ENCODE measurements around the gene ARHGEF17.

The ARHGEF17 gene

GRCh38 chr11:73394416-73395296 is 86.6 kb downstream of the ARHGEF17 start:
- no peak for DNase-seq (ENCODE audit: low read depth)

DNA sequence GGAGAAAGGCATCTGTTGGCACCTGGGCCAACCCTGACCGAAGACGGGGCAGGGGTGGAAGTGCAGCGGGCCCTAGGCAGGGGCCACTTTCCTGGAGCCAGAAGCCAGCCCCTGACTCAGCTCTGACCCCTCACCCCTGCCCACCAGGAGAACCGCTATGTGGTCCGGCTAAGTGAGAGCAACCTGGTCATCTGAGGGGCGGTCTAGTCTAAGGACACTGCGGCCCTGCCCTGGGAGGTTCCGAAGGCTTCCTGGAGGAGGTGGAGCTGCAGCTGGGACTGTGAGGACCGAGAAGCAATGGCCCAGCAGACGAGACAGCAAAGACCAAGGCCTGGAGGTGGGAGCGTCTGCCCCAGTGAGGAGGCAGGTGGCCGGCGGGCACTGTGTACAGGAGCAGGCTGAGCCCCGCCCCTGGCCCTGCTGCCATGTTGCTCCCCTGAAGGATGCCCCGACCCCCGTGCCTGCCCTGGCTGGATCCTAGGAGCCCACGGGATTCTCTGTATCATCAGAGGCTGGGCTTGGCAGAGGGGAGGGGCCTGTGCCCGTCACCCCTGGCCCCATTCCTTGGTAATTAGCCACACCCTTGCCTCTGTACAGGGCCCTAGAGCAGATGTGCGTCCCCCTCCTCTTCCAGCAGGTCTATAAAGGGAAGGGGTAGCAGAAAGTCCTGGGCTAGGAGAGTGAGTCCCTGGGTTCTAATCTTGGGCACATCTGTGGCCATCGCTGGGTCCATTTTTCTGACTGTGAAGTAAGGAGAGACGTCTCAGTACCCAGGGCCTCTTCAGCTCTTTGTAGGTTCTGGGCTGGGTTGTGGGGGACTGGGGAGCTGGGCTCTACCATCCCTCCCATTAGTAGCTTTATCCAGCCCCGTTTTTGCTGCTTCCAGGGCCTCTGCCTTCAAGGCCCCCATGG is 87.5 kb downstream of the ARHGEF17 start:
- DNase-seq (ENCODE audit: low read depth) = no peak

- no peak for DNase-seq (ENCODE audit: low read depth)
Measured at GRCh38 chr11:73396251-73396930, 88.3 kb downstream of the ARHGEF17 start.

DNA sequence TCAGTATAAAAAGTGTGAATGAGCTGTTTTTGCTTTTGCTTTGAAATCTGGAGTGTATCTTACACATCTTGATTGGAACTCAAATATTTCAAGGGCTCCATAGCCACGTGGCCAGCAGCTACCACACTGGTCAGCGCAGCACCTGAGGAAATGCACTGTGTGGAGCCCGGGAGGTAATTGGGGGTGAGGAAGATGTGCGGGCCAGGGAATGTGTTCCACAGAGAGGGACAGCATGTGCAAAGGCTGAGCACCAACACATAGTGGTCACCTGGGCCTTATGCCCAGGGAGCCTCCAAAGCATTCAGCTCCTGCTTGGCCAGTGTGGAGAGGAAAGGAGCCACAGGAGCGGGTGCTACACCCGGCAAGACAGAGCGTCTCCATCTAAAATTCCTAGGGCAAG is 88.9 kb downstream of the ARHGEF17 start:
- no peak for DNase-seq (ENCODE audit: low read depth)

- no peak for DNase-seq (ENCODE audit: low read depth)
Measured at GRCh38 chr11:73397468-73398131, 89.5 kb downstream of the ARHGEF17 start.

- DNase-seq (ENCODE audit: low read depth) = no peak
Measured at GRCh38 chr11:73398132-73398526, 90.1 kb downstream of the ARHGEF17 start.

DNA sequence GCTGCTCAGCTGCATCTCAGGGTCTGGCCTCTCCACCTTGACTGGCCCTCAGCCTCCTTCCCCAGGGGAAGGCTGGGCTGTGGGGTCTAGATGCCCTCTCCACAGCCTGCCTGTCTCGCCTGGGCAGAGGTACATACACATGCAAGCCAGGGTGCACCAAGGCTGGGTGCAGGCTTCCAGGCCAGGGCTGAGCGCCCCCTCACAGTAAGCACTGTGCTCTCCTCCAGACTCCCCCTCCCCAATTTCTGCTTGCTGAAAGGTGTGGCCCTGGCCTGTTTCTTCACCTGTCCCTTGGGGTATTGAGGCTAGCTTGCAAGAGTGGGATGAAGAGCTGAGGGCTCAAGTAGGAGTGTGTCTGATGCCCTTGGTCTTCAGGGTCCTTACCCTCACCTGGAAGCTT is 90.6 kb downstream of the ARHGEF17 start:
- DNase-seq (ENCODE audit: low read depth) = no peak

- DNase-seq (ENCODE audit: low read depth) = no peak
Measured at GRCh38 chr11:73399159-73399590, 91.1 kb downstream of the ARHGEF17 start.

- DNase-seq (ENCODE audit: low read depth) = no peak
Measured at GRCh38 chr11:73399636-73400035, 91.6 kb downstream of the ARHGEF17 start.

DNA sequence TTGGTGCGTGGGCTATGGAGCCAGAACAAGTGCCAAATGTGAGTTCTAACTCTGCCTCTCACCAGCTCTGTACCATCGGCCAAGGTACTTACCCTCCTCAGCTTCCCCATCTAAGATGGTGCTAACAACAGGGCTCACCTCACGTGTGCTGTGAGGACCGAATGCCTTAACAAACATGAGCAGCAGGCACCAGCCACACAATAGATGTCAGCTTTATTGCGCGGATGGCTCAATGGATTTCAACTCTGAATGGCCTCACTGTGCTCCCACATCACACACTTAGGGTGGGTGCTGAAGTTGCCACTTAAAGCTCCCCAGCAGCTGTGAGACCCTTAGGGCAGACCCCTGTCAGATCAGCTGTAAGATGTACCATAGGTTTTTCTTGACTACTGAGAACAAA is 92.2 kb downstream of the ARHGEF17 start:
- DNase-seq (ENCODE audit: low read depth) = no peak

DNA sequence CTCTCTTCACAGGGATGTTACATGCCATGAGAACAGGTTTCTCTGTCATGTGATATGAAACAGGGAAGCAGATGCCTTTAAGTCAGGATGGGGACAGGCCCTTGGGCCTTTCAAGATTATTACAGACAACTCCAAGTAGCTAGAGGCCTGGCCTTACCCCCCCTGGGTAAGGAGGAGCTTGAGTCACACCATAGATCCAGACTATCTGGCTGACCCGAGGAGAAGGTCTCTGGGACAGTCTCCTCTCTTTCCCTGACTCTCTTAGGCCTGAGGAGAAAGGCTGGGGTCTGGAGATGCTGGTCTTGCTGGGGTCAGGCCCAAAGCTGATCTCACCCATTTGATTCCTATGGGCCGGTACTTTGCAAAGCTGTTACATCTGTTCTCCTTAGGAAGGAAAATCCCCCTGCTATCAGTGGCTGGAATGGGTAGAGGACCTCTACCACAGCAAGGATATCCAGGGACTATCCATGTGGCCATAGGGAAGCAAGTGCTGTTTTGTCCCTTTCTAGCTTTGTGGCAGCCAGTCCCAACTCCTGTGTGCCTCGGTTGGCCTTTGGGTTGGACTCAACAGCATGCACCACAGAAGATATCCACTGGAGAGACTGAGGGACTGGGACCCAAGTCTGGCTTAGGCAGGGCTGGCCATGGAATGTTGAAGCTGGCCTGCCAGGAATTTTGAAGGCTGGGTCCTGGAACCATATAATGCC is 93.3 kb downstream of the ARHGEF17 start:
- DNase-seq (ENCODE audit: low read depth) = no peak

GRCh38 chr11:73401924-73402833 is 94.1 kb downstream of the ARHGEF17 start:
- no peak for DNase-seq (ENCODE audit: low read depth)

DNA sequence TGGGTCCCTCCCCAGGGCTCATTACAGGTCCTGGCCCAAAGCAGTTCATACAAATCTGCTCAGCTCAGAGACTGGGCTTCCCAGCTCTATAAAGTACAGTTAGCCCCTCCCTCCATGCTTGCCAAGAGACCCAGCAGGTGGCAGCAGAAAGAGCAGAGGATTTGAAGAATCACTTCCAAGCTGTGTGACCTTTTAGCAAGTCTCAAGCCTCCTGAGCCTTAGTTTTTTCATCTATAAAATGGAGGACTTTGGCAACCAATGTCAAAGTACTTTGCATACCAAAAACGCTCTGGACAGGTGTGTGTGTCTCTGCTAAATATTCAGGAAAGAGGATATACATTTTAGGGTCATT is 94.7 kb downstream of the ARHGEF17 start:
- DNase-seq (ENCODE audit: low read depth) = no peak

DNA sequence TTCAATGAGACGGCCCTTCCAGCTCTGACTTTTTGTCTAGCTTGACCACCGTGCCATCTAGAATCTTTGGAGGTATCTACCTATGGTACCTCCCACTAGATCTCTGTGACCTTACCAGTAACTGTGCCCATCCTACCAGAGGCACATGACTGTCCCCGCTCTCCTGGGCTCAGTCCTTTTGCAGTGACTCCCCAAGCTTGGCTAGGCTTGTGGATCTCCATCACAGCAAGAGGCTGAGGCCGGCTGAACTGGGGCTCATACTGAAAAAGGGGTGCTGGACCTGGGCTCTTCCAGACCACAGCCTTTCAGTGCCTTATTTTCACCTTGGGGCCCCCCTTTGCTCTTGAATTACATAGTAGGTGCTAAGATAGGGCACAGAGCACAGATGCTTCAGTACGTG is 95.5 kb downstream of the ARHGEF17 start:
- no peak for DNase-seq (ENCODE audit: low read depth)

- DNase-seq (ENCODE audit: low read depth) = no peak
Measured at GRCh38 chr11:73404048-73404447, 96.0 kb downstream of the ARHGEF17 start.

- no peak for DNase-seq (ENCODE audit: low read depth)
Measured at GRCh38 chr11:73404506-73405145, 96.5 kb downstream of the ARHGEF17 start.

GRCh38 chr11:73405146-73405510 is 97.1 kb downstream of the ARHGEF17 start:
- DNase-seq (ENCODE audit: low read depth) = no peak

DNA sequence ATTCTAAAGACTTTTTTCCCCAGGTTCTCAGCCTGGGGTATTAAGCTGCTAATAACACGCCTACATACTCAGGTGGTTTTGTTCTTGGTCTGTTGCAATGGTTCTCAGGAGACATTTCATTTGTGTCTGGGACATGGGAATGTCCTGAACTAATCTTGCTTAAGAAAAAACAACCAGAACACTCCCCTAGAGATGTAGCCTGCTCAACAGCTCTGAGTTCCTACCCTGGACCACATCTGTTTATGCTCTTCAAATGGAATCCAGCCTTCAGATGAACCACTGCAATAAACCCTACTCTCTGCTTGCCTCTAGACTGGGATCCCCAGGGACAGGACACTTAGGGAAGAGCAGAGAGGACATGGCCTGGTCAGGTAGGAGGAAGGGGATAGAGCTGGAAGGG is 98.1 kb downstream of the ARHGEF17 start:
- no peak for DNase-seq (ENCODE audit: low read depth)

- no peak for DNase-seq (ENCODE audit: low read depth)
Measured at GRCh38 chr11:73406619-73407018, 98.5 kb downstream of the ARHGEF17 start.

- DNase-seq (ENCODE audit: low read depth) = no peak
Measured at GRCh38 chr11:73409431-73409830, 101.4 kb downstream of the ARHGEF17 start.

Measured in stimulated activated CD4-positive, alpha-beta T cell treated with anti-CD3 and anti-CD28 coated beads, Interleukin-2, amount 100 ng/mL, for 4 hours (primary cell).